ENCODE data around the gene VAX1.

VAX1 gene

GRCh38 chr10:117164592-117165537 is 26.8 kb upstream of the VAX1 start:
- Histone ChIP-seq H3K4me1 (ENCODE audit: control insufficient read depth in 1 of 2, insufficient read depth in 1 of 2, low read depth in 1 of 2, low read length in 1 of 2) (peaks cover 14 to 53% of the 10 kb centered on the region in 2 experiments), H3K27me3 (peaks cover 100% of the 10 kb centered on the region), H3K36me3 (no peaks in the 10 kb centered on the region), H3K9me3 (no peaks in the 10 kb centered on the region), H3K4me3 (ENCODE audit: low read depth in 1 of 2, low read length in 1 of 2) (no peak overlapping the region), H3K27ac (no peak overlapping the region)
- no peak for TF ChIP-seq CTCF (IDR thresholded peaks at IDR 0.05)

GRCh38 chr10:117163954-117164548 is 26.0 kb upstream of the VAX1 start:
- Histone ChIP-seq H3K4me3 (ENCODE audit: low read depth in 1 of 2, low read length in 1 of 2) (no peak overlapping the region), H3K27ac (no peak overlapping the region), H3K9me3 (no peaks in the 10 kb centered on the region), H3K36me3 (no peaks in the 10 kb centered on the region), H3K27me3 (peaks cover 100% of the 10 kb centered on the region), H3K4me1 (ENCODE audit: control insufficient read depth in 1 of 2, insufficient read depth in 1 of 2, low read depth in 1 of 2, low read length in 1 of 2) (peaks cover 14 to 53% of the 10 kb centered on the region in 2 experiments)
- no peak for TF ChIP-seq CTCF (IDR thresholded peaks at IDR 0.05)

- no peak for TF ChIP-seq CTCF (IDR thresholded peaks at IDR 0.05)
- Histone ChIP-seq H3K4me3 (ENCODE audit: low read depth in 1 of 2, low read length in 1 of 2) (no peak overlapping the region), H3K27ac (no peak overlapping the region), H3K36me3 (no peaks in the 10 kb centered on the region), H3K27me3 (peaks cover 100% of the 10 kb centered on the region), H3K4me1 (ENCODE audit: control insufficient read depth in 1 of 2, insufficient read depth in 1 of 2, low read depth in 1 of 2, low read length in 1 of 2) (peaks cover 12 to 46% of the 10 kb centered on the region in 2 experiments), H3K9me3 (no peaks in the 10 kb centered on the region)
These were observed 25.2 kb upstream of the VAX1 start for GRCh38 chr10:117163061-117163953.

GRCh38 chr10:117162093-117163060 is 24.3 kb upstream of the VAX1 start:
- Histone ChIP-seq H3K36me3 (no peaks in the 10 kb centered on the region), H3K4me1 (ENCODE audit: control insufficient read depth in 1 of 2, insufficient read depth in 1 of 2, low read depth in 1 of 2, low read length in 1 of 2) (peaks cover 5 to 36% of the 10 kb centered on the region in 2 experiments), H3K4me3 (ENCODE audit: low read depth in 1 of 2, low read length in 1 of 2) (no peak overlapping the region), H3K9me3 (no peaks in the 10 kb centered on the region), H3K27ac (no peak overlapping the region), H3K27me3 (peaks cover 100% of the 10 kb centered on the region)
- no peak for TF ChIP-seq CTCF (IDR thresholded peaks at IDR 0.05)
